SK-N-MC (cell line): ENCODE measurements around the gene RALGAPB.

Experiments used
- DNase-seq: peaks from one replicate; pipeline ENCODE4 v3.0.0-alpha.2; 2011; ENCODE audit warnings: low read depth, low spot score
- H3K27ac ChIP-seq: fragments of 200-600 bp; sonication (generic); 2 replicates; pipeline ENCODE4 v1.5.1; 2016; ENCODE audit warnings: mixed run types
- H3K36me3 ChIP-seq: fragments of 200-600 bp; sonication (generic); 2 replicates; pipeline ENCODE4 v1.6.1; 2017; ENCODE audit warnings: antibody characterized with exemption, low read length, mixed read lengths; ENCODE audit not compliant: insufficient read depth
- H3K4me3 ChIP-seq: fragments of 200-600 bp; sonication (generic); 2 replicates; pipeline ENCODE4 v1.5.1; 2016
- H3K9ac ChIP-seq: fragments of 200-600 bp; sonication (generic); 2 replicates; pipeline ENCODE4 v1.8.0; 2017; ENCODE audit warnings: mixed run types, mixed read lengths; ENCODE audit not compliant: insufficient read length
- H3K9me3 ChIP-seq: fragments of 200-600 bp; sonication (generic); 2 replicates; pipeline ENCODE4 v1.6.1; 2017; ENCODE audit warnings: low read depth, mild to moderate bottlenecking, antibody characterized with exemption, low read length, moderate library complexity, mixed read lengths
- EZH2 ChIP-seq: fragments of 200-600 bp; sonication (generic); IDR thresholded peaks from one replicate; pipeline ENCODE4 v1.6.1; 2017; ENCODE audit warnings: antibody characterized with exemption
- FOXP2 ChIP-seq: optimal IDR thresholded peaks from 2 replicates; pipeline ENCODE3; 2011; ENCODE audit warnings: mild to moderate bottlenecking, moderate library complexity; ENCODE audit not compliant: insufficient read depth; ENCODE audit errors: extremely low read length, control extremely low read depth
- POLR2AphosphoS5 ChIP-seq: IDR thresholded peaks from 2 replicates; pipeline ENCODE4 v1.6.1; 2012; ENCODE audit warnings: mild to moderate bottlenecking, low read depth, low read length, borderline replicate concordance

Gene RALGAPB

DNA sequence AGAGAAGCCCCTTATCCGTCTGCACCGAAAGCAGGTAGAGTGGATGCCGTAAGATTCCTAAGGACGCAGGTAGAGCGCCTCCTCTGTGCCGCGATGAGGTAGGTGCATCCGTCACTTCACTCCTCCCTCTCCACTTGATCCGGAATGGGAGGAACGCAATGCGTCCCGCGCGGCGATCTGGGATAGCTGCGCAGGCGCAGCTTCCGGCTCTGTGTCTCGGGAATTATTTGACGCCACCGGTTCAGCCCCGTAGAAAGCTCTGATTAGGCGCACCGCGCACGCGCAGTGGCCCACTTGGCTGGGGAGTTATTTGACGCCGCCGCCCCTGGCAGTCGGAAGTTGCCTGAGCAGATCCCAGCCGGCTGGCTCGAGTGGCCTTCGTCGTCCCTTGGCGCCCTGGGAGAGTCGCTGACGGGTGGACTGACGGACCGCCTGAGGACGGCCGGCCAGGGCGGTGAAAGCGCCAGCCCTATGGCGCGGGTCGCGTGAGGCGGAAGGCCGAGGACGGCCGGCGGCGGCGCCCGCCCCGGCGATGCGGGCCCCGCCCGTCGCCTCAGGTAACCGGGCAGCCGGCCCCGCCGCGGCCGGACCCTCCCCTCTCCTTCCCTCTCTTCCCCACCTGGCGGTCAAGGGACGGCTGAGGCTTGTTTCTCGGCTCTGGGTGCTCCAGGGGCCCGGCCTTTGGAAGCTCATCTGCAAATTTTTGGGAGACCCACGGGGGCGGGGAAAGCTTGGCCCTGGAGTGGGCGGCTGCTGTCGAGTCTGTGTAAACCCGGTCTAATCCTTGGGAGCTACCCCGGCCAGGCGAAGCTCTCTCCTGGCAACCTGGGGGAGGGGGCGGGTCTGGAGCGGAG is at the start of gene RALGAPB:
RALGAPB (plus strand) TSS at position 331 of the 854 bp plus-strand sequence. CDS start 15,590 bp downstream, outside the sequence.
- TF ChIP-seq POLR2AphosphoS5 (peak; percentile 93), EZH2 (no peak)
- no peak within 1 kb of the TSS for H3K27ac ChIP-seq
- H3K9me3 ChIP-seq, result no peaks in the 10 kb centered on the region
- H3K9ac ChIP-seq, result peak within 1 kb of the TSS; percentile 87
- no peaks in the 10 kb centered on the region; the same call in 1 of the 2 replicates for H3K36me3 ChIP-seq
- H3K4me3 ChIP-seq, result peak within 1 kb of the TSS; percentile 84
- peak; percentile 98 for DNase-seq

DNA sequence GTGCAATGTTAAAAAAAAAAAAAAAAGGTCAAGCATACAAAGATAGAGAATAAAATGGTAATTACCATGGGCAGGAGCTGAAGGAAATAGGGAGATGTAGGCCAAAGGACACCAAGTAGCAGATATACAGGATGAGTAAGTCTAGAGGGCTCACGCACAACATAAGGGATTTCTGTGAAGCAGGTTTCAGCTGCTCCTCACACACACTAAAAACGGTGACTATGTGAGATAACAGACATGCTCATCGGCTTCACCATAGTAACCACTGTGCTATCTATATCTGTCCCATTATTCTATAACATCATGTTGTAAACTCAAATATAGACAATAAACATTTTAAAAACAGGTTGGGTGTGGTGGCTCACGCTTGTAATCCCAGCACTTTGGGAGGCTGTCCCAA is 49.1 kb upstream of the RALGAPB start:
- peaks cover 100% of the 10 kb centered on the region for H3K36me3 ChIP-seq

DNA sequence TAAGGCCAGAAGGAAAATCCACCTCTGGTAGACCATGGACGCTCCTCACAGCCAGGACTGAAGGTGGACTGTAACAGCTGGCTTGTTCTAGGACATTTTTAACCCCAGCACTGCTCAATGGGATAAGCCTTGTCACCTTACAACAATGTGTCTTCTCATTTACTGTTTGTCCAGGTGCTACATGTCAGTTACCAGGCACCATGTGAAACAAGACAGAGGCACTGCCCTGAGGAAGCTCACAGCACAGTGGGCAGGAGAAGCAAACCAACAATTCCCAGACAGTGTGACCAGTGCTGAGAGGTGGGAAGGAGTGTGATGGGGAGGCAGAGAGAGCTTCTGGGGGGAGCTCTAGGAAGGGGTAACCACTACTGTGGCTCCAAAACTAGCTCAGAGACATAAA is 48.2 kb upstream of the RALGAPB start:
- no peak overlapping the region for H3K27ac ChIP-seq
- no peak overlapping the region for H3K4me3 ChIP-seq
- no peak for TF ChIP-seq EZH2
- TF ChIP-seq FOXP2, result no peak
- no peak; the same call in 1 of the 2 replicates for TF ChIP-seq POLR2AphosphoS5
- H3K9me3 ChIP-seq, result no peaks in the 10 kb centered on the region
- no peak for DNase-seq
- H3K9ac ChIP-seq, result no peak overlapping the region
- peaks cover 100% of the 10 kb centered on the region for H3K36me3 ChIP-seq

More for the DNA sequence above, 49.1 kb upstream of the RALGAPB start:
- no peak for DNase-seq
- no peaks in the 10 kb centered on the region for H3K9me3 ChIP-seq
- no peak overlapping the region for H3K9ac ChIP-seq
- no peak for TF ChIP-seq POLR2AphosphoS5
- no peak for TF ChIP-seq FOXP2
- TF ChIP-seq EZH2, result no peak
- no peak overlapping the region for H3K27ac ChIP-seq
- H3K4me3 ChIP-seq, result no peak overlapping the region

DNA sequence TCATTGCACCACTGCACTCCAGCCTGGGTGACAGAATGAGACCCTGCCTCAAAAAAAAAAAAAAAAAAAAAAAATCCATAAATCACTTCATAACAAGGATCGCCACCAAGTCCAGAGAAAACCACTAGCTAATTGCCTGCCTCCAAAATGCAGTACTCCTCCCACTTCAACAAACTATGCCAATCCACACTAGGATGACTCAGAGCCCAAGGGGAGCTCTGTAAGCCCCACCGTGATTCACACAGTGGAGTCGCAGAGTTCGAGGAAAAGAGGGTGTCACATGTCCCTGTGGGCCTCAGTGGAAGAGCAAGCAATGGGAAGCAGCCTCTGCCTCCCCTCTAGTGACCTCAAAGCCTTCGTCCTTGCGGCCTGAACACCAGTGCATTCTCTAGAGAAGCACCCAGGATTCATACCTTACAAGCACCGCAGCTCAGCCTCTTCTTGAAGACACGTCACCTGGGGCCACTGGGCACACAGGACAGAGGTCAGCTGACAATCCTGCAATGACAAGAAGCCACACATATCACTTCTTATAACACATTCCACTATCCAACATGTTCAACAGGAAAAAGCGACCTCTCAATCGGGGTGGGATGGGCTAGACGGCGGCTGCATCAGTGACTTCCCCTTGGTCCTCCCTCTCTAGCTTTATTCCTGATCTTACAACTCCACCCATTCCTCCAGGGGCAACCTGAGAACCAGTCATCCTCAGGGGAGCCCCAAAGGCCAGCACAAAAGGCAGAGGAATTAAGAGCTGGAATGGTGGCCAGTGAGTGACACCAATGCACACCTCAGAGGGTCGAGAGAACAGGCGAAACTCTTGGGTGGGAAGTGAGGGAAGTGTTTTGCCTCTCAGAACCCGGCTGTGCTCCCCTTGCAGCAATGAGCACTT is 46.4 kb upstream of the RALGAPB start:
- Histone ChIP-seq H3K9me3 (no peaks in the 10 kb centered on the region), H3K36me3 (peaks cover 100% of the 10 kb centered on the region), H3K27ac (no peak overlapping the region), H3K4me3 (no peak overlapping the region), H3K9ac (no peak overlapping the region)
- no peak for TF ChIP-seq POLR2AphosphoS5
- TF ChIP-seq EZH2, result no peak
- TF ChIP-seq FOXP2, result no peak
- DNase-seq, result no peak

DNA sequence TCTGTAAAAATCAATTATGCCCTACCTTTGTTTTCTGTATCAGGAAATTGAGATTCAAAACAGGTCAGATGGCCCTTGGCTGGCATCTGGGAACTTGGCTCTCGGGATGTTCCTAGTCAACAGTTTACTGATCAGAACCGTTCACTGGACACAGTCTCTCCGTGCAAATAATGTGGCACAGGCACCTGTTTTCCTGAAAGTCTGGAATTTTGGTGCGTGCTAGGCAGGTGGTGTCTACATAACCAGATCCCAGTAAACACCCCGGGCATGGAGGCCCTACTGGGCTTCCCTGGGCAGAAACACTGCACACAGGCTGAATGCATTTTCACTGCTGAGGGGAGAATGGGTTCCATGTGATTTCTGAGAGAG is 45.0 kb upstream of the RALGAPB start:
- no peak for TF ChIP-seq POLR2AphosphoS5
- peak overlapping the region; percentile 66 for H3K27ac ChIP-seq
- peaks cover 100% of the 10 kb centered on the region for H3K36me3 ChIP-seq

DNA sequence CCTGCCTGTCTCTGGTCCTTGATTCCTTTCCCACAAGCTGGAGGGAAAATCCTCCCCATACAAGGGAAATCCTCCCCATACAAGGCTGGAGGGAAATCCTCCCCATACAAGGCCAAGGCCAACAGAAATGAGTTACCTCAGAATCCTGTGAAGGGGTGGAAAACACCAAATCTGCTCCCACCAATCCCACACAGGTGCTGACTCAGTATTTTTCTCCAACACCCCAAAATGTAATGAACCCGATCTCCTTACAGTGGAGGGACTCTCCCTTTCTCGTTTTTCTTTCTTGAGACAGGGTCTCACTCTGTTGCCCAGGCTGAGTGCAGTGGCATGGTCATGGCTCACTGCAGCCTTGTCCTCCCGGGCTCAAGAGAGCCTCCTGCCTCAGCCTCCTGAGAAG is 43.8 kb upstream of the RALGAPB start:
- DNase-seq, result no peak
- H3K4me3 ChIP-seq, result no peak overlapping the region
- no peak overlapping the region for H3K9ac ChIP-seq
- peaks cover 100% of the 10 kb centered on the region for H3K36me3 ChIP-seq
- no peak overlapping the region; the same call in 1 of the 2 replicates for H3K27ac ChIP-seq
- H3K9me3 ChIP-seq, result no peaks in the 10 kb centered on the region
- TF ChIP-seq FOXP2, result no peak
- no peak for TF ChIP-seq POLR2AphosphoS5
- no peak for TF ChIP-seq EZH2

More for the DNA sequence above, 45.0 kb upstream of the RALGAPB start:
- H3K4me3 ChIP-seq, result no peak overlapping the region
- DNase-seq, result no peak
- no peak overlapping the region for H3K9ac ChIP-seq
- H3K9me3 ChIP-seq, result no peaks in the 10 kb centered on the region

DNA sequence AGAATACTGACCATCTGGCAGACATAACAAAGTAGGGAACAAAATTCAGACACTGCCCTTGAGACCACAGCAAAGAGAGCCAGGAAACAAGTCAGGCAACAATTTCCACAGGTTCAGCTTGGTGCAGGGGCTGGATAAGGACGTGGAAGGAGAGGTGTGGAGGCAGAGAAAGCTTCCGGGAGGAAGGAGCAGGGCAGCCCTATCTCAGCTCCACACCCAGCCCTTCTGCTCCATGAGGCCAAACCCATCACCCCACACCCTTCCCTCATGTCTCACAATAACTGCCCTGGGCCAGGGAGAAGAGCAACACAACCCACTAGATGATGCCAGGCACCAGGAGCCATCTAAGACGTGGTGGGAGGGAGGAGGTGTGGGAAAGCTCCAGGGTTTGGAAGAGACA is 43.3 kb upstream of the RALGAPB start:
- Histone ChIP-seq H3K9ac (no peak overlapping the region), H3K36me3 (peaks cover 100% of the 10 kb centered on the region), H3K27ac (no peak overlapping the region; the same call in 1 of the 2 replicates), H3K9me3 (no peaks in the 10 kb centered on the region), H3K4me3 (no peak overlapping the region)
- TF ChIP-seq EZH2 (no peak), POLR2AphosphoS5 (no peak), FOXP2 (no peak)
- DNase-seq, result no peak

DNA sequence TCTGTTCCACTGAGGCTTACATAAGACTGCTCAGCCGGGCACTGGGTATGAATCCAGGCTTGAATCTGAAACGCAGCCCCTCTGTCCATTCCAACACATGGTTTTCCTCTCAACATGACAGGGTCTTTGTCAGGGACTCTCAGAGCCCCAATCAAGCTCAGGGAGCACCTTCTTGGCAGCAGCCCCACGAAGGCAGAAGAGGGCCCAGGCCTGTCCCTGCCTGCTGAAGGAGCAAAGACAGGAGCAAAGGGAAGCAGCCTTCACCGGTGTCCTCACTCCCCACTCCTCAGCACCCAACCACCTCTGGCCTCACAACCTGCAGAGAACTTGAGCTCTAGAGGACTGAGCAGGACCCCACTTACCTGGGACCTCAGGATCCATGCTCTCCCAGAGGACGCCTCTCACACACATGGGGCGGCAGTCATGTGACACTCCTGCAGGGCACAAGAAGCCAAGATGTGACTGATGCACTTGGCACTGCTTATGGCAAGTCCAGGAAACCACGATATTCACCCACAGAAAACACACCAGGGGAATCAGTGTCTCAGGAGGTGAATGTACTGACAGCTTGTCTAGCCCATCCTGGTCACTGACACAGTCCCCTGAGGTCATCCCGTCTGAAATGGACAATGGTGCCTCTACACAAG is 41.8 kb upstream of the RALGAPB start:
- no peak for TF ChIP-seq EZH2
- TF ChIP-seq POLR2AphosphoS5, result no peak; the same call in 1 of the 2 replicates
- no peak for TF ChIP-seq FOXP2
- H3K9ac ChIP-seq, result no peak overlapping the region
- no peak overlapping the region for H3K27ac ChIP-seq
- peaks cover 89% of the 10 kb centered on the region for H3K36me3 ChIP-seq
- no peaks in the 10 kb centered on the region for H3K9me3 ChIP-seq
- H3K4me3 ChIP-seq, result no peak overlapping the region
- DNase-seq, result no peak
